Measurements from ENCODE around the gene SLC8A2.
A peak's percentile ranks its signal among the peaks of the same experiment; 100 is the strongest.

SLC8A2 gene

GRCh38 chr19:47456721-47457474 is 14.8 kb downstream of the SLC8A2 start:
- DNase-seq = no peak

- DNase-seq = no peak
Observed at GRCh38 chr19:47450478-47450877, 21.2 kb downstream of the SLC8A2 start.

GRCh38 chr19:47448360-47448727 is 23.3 kb downstream of the SLC8A2 start:
- no peak for DNase-seq

- peak; percentile 31 for DNase-seq
Observed at GRCh38 chr19:47447470-47448359, 24.0 kb downstream of the SLC8A2 start.

GRCh38 chr19:47446534-47447469 is 24.9 kb downstream of the SLC8A2 start:
- no peak for DNase-seq

- no peak for DNase-seq
Observed at GRCh38 chr19:47445937-47446402, 25.7 kb downstream of the SLC8A2 start.

- no peak for DNase-seq
Observed at GRCh38 chr19:47445527-47445926, 26.2 kb downstream of the SLC8A2 start.

- no peak for DNase-seq
Observed at GRCh38 chr19:47444388-47444821, 27.3 kb downstream of the SLC8A2 start.

GRCh38 chr19:47443331-47443730 is 28.4 kb downstream of the SLC8A2 start:
- DNase-seq = no peak

- DNase-seq = no peak
Observed at GRCh38 chr19:47438793-47439220, 32.9 kb downstream of the SLC8A2 start.

- no peak for DNase-seq
Observed at GRCh38 chr19:47437500-47437899, 34.2 kb downstream of the SLC8A2 start.

- peak; percentile 60 for DNase-seq
Observed at GRCh38 chr19:47436712-47437401, 34.8 kb downstream of the SLC8A2 start.

GRCh38 chr19:47435883-47436417 is 35.7 kb downstream of the SLC8A2 start:
- no peak for DNase-seq

GRCh38 chr19:47435196-47435595 is 36.5 kb downstream of the SLC8A2 start:
- no peak for DNase-seq

- DNase-seq = no peak
Observed at GRCh38 chr19:47434088-47434487, 37.6 kb downstream of the SLC8A2 start.

- no peak for DNase-seq
Observed at GRCh38 chr19:47433121-47433520, 38.6 kb downstream of the SLC8A2 start.

- no peak for DNase-seq
Observed at GRCh38 chr19:47432499-47432898, 39.2 kb downstream of the SLC8A2 start.

- no peak for DNase-seq
Observed at GRCh38 chr19:47432091-47432490, 39.6 kb downstream of the SLC8A2 start.

- no peak for DNase-seq
Observed at GRCh38 chr19:47430041-47430802, 41.5 kb downstream of the SLC8A2 start.

- no peak for DNase-seq
Observed at GRCh38 chr19:47429140-47429793, 42.4 kb downstream of the SLC8A2 start.
